Neural cell (in vitro differentiated cells): ENCODE data around the gene VWA8.

Experiments used
- MXI1 ChIP-seq: fragments of 450-650 bp; conservative IDR thresholded peaks from 2 replicates; pipeline ENCODE4 v1.6.1; 2014; ENCODE audit warnings: antibody characterized with exemption, mild to moderate bottlenecking; ENCODE audit not compliant: poor library complexity, severe bottlenecking
- TF ChIP-seq, protein P1 (sequence below): fragments of 450-650 bp; IDR thresholded peaks from 2 replicates; pipeline ENCODE4 v1.5.1; 2014; ENCODE audit warnings: antibody characterized with exemption, mild to moderate bottlenecking, moderate library complexity; ENCODE audit not compliant: poor library complexity, severe bottlenecking
- TF ChIP-seq, protein P2 (sequence below): IDR thresholded peaks from 2 replicates; pipeline ENCODE4 v1.6.1; 2012; ENCODE audit warnings: borderline replicate concordance

GRCh38 chr13:41627425-41627824 is 333.5 kb downstream of the VWA8 start:
- no peak for TF ChIP-seq MXI1
- TF ChIP-seq, protein P1, sequence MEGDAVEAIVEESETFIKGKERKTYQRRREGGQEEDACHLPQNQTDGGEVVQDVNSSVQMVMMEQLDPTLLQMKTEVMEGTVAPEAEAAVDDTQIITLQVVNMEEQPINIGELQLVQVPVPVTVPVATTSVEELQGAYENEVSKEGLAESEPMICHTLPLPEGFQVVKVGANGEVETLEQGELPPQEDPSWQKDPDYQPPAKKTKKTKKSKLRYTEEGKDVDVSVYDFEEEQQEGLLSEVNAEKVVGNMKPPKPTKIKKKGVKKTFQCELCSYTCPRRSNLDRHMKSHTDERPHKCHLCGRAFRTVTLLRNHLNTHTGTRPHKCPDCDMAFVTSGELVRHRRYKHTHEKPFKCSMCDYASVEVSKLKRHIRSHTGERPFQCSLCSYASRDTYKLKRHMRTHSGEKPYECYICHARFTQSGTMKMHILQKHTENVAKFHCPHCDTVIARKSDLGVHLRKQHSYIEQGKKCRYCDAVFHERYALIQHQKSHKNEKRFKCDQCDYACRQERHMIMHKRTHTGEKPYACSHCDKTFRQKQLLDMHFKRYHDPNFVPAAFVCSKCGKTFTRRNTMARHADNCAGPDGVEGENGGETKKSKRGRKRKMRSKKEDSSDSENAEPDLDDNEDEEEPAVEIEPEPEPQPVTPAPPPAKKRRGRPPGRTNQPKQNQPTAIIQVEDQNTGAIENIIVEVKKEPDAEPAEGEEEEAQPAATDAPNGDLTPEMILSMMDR: no peak
- TF ChIP-seq, protein P2, sequence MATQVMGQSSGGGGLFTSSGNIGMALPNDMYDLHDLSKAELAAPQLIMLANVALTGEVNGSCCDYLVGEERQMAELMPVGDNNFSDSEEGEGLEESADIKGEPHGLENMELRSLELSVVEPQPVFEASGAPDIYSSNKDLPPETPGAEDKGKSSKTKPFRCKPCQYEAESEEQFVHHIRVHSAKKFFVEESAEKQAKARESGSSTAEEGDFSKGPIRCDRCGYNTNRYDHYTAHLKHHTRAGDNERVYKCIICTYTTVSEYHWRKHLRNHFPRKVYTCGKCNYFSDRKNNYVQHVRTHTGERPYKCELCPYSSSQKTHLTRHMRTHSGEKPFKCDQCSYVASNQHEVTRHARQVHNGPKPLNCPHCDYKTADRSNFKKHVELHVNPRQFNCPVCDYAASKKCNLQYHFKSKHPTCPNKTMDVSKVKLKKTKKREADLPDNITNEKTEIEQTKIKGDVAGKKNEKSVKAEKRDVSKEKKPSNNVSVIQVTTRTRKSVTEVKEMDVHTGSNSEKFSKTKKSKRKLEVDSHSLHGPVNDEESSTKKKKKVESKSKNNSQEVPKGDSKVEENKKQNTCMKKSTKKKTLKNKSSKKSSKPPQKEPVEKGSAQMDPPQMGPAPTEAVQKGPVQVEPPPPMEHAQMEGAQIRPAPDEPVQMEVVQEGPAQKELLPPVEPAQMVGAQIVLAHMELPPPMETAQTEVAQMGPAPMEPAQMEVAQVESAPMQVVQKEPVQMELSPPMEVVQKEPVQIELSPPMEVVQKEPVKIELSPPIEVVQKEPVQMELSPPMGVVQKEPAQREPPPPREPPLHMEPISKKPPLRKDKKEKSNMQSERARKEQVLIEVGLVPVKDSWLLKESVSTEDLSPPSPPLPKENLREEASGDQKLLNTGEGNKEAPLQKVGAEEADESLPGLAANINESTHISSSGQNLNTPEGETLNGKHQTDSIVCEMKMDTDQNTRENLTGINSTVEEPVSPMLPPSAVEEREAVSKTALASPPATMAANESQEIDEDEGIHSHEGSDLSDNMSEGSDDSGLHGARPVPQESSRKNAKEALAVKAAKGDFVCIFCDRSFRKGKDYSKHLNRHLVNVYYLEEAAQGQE: no peak
